CD4-positive, alpha-beta T cell treated with Interleukin-1 beta for 1 hour (primary cell): ENCODE measurements around the gene TAS2R38.
"Not testable (repeated sequence)": the region's sequence is repeated elsewhere in the genome, so short reads cannot be mapped to it uniquely, and the experiment has no call there.

Experiments used
- DNase-seq, 2 donors: peaks; one replicate each; pipeline ENCODE4 v3.0.0-alpha.2; 2020 to 2022

TAS2R38 gene

DNA sequence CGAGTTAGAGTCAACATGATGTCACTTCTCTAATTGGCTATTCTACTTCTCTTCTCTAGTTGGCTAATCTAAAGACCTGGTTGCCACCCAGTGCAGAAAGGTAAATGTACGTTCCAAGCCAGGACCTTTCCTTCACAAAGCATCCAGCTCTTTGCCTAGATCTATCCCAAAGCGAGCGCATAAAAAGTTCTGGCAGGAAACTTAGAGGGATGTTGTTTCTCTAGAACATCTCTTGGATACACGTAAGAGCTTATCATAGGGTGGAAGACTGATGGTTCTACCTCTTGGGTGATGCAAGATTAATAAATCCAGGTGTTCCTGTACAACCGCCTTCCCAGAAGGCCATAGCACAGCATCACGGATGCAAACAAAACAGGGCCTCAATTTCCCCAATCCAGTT is at the start of gene TAS2R38:
Gene TAS2R38, minus strand, starts transcription at position 101 of the 400 bp plus-strand sequence. Its CDS starts 84 bp downstream, at position 17.
- DNase-seq = no peak

DNA sequence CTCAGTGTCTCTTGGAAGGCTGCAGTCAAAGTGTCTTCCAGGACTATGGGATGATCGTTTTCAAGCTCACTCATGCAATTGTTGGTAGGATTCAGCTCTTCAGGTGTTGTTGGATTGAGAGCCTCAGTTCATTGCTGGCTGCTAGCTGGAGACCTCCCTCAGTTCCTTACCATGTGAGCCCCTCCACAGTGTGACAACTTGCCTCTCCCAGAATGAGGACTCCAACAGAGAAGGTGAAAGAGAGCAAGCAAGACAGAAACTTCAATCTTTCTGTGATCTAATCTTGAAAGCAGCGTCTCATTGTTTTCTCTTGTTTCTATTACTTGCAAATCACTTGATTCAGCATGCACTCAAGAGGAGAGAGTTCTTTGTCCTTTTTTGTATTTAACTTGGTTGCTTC is 44.6 kb upstream of the TAS2R38 start:
- no peak for DNase-seq

DNA sequence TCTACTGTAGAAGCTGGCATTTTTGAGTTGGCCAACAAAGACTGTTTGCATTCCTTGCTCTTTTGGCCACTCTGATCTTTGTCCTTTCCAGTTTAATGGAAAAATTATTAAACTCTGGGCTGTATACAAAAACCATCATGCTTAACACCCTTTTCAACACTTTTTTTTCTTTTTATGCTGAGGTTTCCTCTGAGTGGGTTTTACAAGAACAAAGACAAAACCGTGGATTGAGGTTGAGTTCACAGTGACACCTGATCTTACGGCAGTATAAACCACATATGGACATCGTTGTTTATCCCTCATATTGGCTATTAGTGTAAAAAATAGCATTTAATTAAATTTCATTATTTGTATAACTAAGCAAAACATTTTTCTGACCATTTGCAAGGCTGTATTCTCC is 43.9 kb upstream of the TAS2R38 start:
- DNase-seq = no peak

DNA sequence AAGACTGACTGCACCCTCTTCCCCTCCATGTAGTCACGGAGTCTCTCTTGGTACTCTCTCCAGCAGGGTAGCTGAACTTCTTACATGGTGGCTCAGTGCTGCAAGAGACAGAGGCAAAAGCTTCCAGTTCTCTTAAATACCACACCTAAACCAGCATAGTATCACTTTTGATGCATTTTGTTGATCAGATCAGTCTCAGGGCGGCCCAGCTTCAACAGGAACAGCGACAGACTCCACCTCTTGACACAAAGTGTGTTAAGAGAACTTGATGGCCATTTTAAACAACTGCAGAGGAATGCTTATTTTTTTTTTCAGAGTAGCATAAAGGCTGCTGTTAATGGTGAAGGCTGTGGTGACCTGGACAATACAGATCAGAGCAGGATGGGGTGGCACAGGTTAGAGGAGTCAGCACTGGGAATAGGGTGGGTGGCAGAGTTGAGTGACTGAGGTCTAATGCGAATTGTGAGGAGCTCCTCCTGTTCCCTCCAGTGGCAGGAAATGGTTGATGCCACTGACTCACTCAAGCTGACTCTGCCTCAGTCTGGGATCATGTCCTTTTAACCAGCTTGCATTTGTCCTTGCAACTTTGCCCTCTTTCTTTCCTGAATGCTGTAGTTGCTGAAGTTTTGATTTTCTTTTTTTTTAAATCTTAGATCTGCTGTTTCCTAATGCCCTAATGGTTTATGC is 39.4 kb upstream of the TAS2R38 start:
- no peak for DNase-seq

DNA sequence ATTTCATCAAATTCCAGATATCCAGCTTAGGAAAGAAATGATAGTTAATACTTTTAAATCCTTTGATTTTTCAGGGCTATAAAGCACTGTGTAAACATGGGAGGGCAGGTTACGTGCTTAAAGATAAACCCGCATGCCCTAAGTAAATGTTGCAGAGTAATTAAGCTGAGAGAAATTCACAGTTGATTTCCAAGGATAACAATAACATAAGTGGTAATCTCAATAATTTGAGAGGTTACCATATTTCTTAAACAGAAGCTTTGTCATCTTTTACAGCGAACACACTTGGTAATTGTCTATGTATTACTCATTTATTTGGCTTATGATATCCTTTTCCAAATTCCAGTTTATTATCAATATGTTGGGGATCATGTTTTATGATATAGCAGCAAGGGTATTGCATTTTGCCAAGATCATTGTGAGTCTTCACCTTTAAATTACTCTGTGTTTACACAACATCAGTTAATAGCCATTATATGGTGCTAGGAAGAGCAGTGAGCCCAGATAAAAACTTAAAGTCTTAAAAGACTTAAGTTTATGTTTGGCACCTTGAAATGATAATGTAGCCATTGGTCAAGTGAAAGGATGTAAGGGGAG is 37.5 kb upstream of the TAS2R38 start:
- DNase-seq = no peak

DNA sequence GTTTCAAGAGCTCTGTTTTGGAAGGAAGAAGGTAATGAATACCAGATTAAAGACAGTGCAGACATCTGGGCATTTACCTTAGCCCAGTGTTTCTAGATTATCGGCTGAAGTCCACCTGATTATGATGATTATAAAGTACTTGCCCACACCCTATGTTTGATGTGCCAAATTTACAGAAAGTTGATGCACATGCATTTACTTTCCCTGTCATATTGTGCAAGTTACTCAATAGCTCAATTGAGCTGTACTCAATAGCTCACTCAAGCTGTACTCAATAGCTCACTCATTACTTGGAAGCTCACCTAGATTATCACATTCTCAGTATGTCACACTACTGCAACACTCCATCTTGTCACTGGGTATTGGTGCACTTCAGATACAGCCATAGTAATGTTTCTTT is 35.6 kb upstream of the TAS2R38 start:
- no peak for DNase-seq

DNA sequence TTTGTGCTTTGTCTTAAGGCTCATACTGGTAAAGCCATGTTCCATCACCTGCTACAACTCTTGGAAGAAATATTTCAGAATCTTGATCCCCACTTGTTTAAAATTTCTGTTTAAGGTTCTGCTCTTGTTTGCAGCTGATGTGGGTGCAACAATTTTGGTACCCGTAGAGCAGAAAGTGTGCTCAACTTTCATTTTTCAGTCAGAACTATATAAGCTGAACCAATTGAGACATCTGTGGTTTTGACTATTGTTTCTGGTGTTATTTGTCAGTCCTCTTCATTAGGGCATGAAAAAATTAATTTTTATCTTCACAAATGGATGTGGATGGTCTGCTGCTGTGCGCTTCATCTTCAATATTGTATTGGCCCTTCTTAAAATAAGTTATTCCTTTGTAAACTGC is 33.0 kb upstream of the TAS2R38 start:
- DNase-seq = no peak

DNA sequence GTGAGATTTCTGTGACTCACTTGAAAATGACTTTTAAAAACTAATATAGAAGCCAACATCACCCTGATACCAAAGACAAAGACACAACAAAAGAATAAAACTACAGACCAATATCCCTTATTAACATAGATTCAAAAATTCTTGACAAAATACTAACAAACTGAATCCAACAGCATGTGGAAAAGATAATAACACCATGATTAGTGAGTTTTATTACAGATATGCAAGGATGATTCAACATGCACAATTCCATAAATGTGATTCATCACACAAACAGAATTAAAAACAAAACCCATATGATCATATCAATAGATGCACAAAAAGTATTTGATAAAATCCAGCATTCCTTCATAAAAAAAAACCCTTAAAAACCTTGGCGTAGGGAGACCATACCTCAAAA is 28.6 kb upstream of the TAS2R38 start:
- DNase-seq = no peak

DNA sequence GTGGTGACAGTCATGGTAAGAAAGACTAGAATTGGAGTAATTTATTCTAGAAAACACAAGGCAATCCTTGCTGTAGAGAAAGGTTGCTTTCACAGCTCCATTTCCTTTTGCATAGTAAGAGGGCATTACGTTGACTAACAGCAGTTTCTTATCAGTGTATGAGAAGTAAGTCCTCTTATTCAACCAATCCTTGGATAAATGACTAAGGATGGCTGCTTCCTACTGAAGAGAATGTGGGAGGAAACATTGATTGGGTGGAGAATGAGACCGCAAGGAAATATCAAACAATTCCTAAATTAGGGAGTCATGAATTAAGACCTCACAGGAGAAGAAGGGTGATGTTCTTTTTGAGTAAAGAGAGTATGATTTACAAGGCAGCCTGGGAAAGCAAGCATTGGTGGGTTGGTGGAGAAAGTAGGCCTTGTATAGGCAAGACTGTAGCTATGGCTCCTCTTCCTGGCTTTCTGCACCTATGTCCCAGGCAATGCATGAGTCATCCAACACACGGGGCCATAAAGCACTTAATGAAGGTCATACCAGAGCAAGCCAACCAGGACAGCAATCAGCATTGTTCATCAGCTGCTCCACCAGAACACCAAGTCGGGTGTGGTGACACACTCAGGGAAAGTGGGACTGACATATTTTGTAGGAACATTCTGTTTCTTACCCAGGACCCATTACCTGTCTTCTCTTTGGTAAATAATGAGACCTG is 27.7 kb upstream of the TAS2R38 start:
- no peak for DNase-seq

DNA sequence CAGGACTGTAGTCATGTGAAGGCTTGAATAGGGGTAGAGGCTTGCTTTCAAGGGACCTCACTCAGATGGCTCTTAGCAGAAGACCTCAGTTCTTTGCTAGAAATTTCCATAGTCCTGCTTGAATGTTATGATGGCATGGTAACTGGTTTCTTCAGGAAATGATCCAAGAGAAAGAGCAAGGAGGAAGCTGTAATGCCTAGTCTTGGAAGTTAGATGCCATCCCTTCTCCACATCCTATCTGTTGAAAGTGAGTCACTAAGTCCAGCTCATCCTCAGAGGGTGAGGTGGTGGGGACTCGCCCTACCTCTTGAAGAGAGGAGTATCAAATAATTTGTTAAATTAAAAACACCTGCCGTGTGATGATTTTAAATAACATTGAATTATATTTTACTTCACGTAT is 26.7 kb upstream of the TAS2R38 start:
- DNase-seq = no peak

DNA sequence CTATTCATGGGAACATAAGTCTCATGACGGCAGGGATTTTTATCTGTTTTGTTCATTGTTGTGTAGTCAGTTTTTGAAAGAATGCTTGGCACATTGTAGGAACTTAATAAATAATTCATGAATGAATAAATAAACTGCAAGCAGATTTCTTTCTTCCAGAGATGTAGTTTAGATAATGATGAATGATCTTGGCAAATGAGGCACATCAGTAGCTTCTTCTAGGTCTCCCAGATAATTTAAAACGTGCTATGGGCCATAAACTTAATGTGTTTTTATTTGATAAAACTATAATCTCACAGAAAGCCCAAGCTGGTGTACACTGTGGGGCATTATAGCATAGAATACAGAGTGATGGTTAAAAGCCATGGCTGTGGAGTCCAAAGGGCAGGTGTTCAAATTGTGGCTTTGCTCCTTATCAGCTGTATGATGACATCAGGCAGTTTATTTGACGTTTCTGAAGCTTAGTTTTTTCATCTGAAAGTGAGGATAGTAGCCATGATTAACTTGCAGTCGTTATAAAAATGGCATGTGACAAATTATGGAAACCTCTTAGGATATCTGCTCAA is 25.6 kb upstream of the TAS2R38 start:
- no peak for DNase-seq

DNA sequence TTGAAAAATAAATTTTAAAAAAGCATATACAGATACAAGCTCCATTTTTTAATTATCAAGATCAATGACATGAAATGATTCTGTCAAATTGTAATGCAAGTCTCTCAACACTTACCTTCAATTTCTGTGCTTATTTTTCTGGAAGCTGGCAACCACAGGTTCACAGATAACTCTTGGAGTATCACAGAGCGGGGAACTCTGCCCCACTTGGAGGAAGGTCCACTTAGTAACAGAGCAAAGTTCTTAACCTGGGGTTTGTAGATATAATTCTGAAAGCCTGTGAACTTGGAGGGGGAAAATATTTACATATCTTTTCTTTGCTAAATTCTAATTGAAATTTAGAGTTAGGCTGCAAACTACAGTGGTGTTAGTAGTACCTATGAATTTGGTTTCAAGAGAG is 19.8 kb upstream of the TAS2R38 start:
- no peak for DNase-seq

DNA sequence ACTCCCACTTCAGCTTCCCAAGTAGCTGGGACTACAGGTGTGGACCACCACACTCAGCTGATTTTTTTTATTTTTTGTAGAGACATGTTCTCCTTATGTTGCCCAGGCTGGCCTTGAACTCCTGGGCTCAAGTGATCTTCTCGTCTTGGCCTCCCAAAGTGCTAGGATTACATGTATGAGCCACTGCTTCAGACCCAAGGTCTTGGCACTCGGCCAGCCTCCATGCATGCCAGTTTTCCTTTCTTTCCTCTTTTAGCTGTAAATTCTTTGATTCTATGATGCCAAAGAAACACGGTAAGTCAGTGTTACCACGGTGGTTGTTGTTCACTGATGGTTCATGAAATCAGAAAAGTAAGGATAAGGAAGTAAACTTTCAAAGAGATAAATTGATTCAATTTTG is 19.1 kb upstream of the TAS2R38 start:
- DNase-seq = no peak

DNA sequence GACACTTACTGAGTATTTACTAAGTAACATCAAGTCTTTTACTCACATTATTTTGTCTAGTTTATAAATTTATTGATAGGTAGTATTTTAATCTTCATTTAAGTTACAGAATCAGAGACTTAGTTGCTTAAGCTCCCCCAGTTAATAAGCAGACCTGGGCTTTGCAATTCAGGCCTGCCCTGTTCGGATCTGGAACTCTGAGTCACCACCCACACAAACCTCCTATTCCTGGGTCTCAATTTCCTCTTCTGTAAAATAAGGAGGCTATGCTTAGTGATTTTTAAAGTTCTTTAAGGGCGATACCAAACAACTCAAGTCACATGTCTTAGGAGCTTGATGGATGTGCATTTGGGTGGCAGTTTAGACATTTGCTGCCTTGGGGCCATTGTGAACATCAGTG is 18.6 kb upstream of the TAS2R38 start:
- no peak for DNase-seq

DNA sequence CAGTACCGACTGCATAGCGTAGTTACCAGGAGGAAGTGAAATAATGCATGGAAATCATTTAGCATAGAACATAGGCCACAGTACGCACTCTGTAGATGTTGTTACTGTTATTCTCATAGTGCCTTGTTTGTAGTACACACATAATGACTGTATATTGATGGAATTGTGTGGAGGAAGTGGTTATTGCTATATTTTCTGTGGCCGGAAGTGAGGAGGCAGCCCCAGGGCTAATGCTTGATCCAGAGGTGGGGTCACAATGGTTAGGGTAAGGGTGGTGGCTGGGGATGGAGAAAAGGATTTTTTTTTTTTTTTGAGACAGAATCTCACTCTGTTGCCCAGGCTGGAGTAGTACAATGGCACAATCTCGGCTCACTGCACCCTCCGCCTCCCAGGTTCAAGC is 17.6 kb upstream of the TAS2R38 start:
- no peak for DNase-seq

DNA sequence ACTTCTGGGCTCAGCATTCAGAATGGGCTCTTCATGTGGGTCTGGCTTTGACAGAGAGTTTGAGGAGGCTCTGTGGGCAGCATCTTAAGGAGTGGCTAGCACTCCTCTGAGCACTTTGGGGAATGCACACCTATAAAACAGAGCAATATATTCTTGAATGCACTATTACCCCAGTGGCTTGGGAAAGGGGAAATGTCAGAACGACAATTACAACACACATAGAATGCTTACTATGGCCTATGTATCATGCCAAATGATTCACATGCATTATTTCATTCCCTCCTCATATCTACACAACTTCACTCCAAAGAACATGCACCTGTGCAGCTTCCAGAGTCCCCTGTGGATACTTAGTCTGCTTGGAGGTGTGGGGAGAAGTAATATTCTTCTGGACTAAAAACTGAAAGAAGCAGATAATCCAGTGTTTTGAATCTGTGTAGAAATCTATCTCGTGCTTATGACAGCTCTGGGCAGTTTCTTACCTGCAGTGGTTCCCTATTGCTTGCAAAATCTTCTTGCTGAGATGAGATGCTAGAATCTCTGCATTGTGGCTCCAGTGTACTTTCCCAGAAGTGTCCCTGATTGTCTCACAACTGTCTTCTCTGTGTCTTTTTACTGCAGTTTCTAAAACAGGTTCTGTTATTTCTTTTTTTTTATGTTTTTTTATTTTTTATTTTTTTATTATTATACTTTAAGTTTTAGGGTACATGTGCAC is 16.6 kb upstream of the TAS2R38 start:
- DNase-seq = no peak

DNA sequence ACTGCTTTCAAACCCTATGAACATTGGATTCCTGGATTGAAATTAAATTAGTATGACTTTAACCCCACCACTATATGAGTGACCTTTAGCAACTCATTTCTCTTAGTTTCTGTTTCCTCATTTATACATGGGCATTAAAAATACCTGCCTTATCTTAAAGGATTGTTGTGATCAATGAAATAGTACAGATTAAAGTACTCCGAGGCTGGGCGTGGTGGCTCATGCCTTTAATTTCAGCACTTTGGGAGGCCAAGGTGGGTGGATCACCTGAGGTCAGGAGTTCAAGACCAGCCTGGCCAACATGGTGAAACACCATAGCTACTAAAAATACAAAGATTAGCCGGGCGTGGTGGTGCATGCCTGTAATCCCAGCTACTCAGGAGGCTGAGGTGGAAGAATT is 14.2 kb upstream of the TAS2R38 start:
- not testable (repeated sequence) for DNase-seq

DNA sequence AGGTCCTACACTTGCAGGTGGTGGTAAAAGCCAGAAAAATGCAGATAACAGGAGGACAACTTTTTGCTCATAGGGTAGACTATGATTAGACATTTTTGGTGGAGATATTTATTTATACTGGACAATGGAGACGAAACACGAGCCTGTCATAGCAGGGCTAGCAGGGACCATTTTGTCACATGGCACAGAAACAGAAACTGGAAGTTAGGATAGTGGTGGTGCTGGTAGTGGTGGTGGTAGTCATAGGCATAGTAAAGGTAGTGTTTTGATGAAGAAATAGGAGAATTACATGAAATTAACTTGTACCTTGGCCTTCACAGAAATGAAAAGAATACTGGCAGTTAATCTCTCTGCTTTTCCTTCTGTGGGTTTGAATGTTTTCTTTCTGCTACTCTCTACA is 13.3 kb upstream of the TAS2R38 start:
- no peak for DNase-seq

DNA sequence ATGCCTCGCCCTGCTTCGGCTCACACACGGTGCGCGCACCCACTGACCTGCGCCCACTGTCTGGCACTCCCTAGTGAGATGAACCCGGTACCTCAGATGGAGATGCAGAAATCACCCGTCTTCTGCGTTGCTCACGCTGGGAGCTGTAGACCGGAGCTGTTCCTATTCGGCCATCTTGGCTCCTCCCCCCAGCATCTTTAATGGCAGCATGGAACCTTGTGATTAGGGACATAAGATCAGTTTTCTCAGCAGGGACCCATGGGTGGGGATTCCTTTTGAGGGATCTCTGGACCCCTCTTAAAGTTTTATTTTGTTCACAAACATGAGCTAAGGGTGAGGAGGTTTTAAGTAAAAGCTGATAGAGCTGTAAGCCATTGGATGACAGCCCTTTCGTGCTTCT is 12.4 kb upstream of the TAS2R38 start:
- DNase-seq = not testable (repeated sequence)

DNA sequence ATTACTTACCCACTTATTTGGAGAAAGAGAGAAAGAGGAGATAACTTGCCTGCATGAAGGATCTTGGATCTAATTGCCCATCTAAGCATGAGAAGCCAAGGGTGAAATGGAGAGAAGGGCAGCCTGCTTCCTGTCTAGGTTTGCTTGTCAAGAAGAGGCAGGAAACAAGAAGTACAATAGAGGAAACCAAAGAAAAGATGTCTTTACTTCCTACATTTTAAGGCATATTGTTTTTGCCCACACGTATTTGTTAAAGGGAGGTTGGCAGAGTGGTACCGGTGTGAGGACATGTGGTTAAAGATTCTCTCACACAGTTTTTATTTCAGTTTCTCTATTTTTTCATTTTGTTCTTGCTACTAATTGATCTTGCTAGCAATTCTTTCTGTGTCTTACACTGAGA is 6.0 kb upstream of the TAS2R38 start:
- DNase-seq = no peak

DNA sequence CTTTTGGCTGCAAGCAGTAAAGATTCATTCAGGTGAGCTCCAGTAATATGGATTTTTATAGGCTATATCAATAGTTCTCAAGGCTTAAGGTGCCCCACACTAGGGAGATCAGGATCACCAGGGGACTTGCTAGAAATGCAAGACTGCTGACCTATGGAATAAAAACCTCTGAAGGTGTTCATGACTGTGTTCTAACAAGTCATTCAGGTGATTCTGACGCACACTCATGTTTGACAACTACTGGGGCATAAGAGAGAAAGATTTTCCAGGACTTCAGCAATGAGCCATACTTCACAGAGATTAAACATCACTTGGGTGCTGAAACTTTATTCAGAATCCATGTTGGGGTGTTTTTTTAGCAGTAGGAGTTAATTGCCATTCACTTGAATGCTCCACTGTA is 4.8 kb upstream of the TAS2R38 start:
- no peak for DNase-seq

DNA sequence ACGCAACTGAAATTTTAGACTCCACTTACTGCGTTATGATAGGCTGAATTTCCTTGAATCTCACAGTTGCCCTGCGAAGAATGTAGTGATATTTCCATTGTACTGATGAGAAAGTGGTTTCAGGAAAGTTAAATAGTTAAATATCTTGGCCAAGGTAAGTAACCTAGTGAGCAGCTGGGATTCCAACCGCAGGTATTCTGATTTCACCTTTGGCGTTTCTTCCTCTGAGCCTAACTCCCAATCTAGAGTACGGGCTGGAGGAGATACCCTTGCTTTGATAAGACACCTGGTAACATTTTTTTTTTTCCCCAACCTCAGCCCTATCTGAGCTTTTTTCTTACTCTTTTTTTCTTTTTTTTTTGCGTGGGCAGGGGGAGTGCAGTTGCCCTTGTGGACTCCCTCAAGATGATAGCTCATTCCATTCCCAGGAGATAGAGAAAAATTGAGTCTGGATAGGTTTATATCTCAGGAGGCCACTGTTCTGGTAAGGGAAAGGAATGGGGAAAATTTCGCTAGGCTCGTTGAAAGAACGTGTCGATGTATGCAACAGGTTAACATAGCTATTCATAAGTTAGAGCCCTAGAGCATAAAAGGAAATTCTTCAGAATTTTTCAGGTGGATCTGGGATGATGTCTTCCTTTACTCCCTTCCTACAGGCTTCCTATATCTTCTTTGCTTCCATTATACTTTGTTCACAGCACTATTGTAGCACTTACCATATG is 3.1 kb upstream of the TAS2R38 start:
- no peak for DNase-seq
